Prostate gland (tissue), 2 donors: ENCODE measurements around the gene PRPF18. TPM values are rescaled to one million over a fixed set of nuclear protein-coding genes. Genes with fewer than 3 reads are reported as not detected.
A peak's percentile ranks its signal among the peaks of the same experiment; 100 is the strongest.

Source experiments
- DNase-seq: peaks from one replicate; pipeline ENCODE4 v3.0.0-alpha.2; 2019; ENCODE audit warnings: low spot score
- H3K27ac ChIP-seq, 2 donors: fragments of 200-600 bp; sonication (generic); 2 replicates each; pipeline ENCODE4 v1.5.1; 2017 to 2019
- H3K27me3 ChIP-seq: fragments of 200-600 bp; sonication (generic); replicated peaks from 2 replicates; pipeline ENCODE4 v1.5.1; 2019; ENCODE audit not compliant: insufficient read depth
- H3K36me3 ChIP-seq, 2 donors: fragments of 200-600 bp; sonication (generic); 1 replicate in 1 of 2; 2 replicates in 1 of 2; pipeline versions ENCODE4 v1.5.1 to v1.8.1; 2017 to 2019
- H3K4me1 ChIP-seq: fragments of 200-600 bp; sonication (generic); replicated peaks from 2 replicates; pipeline ENCODE4 v1.5.1; 2019
- H3K4me3 ChIP-seq, 2 donors: fragments of 200-600 bp; sonication (generic); 2 replicates each; pipeline ENCODE4 v1.5.1; 2017 to 2019
- H3K9me3 ChIP-seq: fragments of 200-600 bp; sonication (generic); 2 replicates; pipeline ENCODE4 v1.5.1; 2017
- CTCF ChIP-seq, 4 experiments: fragments of 200-600 bp in 2 of 4; fragments of 450-650 bp in 2 of 4; sonication (generic) in 2 of 4; IDR thresholded peaks; 1 replicate in 3 of 4; 2 replicates in 1 of 4; pipeline ENCODE4 v1.5.1; 2016 to 2019; ENCODE audit warnings: antibody characterized with exemption in 4 of 4, mild to moderate bottlenecking in 2 of 4, moderate library complexity in 2 of 4
- POLR2A ChIP-seq: fragments of 450-650 bp; IDR thresholded peaks from one replicate; pipeline ENCODE4 v1.6.1; 2016; ENCODE audit warnings: antibody characterized with exemption, mild to moderate bottlenecking
- POLR2AphosphoS5 ChIP-seq: sonication (generic); formaldehyde crosslinking; IDR thresholded peaks from one replicate; pipeline ENCODE4 v1.6.1; 2017; ENCODE audit warnings: antibody characterized with exemption
- WGBS: methylation state at CpG from one replicate; pipeline ENCODE4 v1.1.5; 2018; 5-methylcytosine and 5-hydroxymethylcytosine counted together
- intact Hi-C: fragments of 100-400 bp; cut with DNase I; formaldehyde crosslinking; loops from one replicate; pipeline ENCODE4 v1.14.2; 2022
- total RNA-seq, 2 donors: library from RNA; depleted of rRNA; stranded (reverse); fragments of >200 nt; gene quantifications; one replicate each; pipeline ENCODE4 v1.1.0, GENCODE V29; 2016

The PRPF18 gene
- total RNA-seq, 2 donors from 2014 or later: 23.1 to 31.1 TPM

- intact Hi-C loops: loop anchor here (2.0 to 5.0 kb wide), 2 partner anchors 163 to 479 kb away; no protein-coding TSS in a partner anchor
- no peaks in the 10 kb centered on the region for H3K27me3 ChIP-seq
- no peak overlapping the region for H3K4me3 ChIP-seq
- TF ChIP-seq POLR2AphosphoS5 (no peak), CTCF (IDR thresholded peaks at IDR 0.05) (peak in 3 of 4 experiments; percentile 23 to 54 (median 45))
- no peaks in the 10 kb centered on the region for H3K9me3 ChIP-seq
- no peaks in the 10 kb centered on the region for H3K36me3 ChIP-seq
- H3K4me1 ChIP-seq: peaks cover 3% of the 10 kb centered on the region
- no peak overlapping the region for H3K27ac ChIP-seq
- WGBS: 15% methylated on average over 5 of the region's 5 CpGs
- DNase-seq: peak; percentile 9
Measured at GRCh38 chr10:13613519-13613918, 26.8 kb downstream of the PRPF18 start.

- Histone ChIP-seq H3K4me1 (peaks cover 3% of the 10 kb centered on the region), H3K9me3 (no peaks in the 10 kb centered on the region), H3K27ac (no peak overlapping the region), H3K4me3 (no peak overlapping the region), H3K36me3 (no peaks in the 10 kb centered on the region), H3K27me3 (no peaks in the 10 kb centered on the region)
- TF ChIP-seq POLR2AphosphoS5: peak; percentile 56
- no peak for TF ChIP-seq POLR2A
- intact Hi-C loops: loop anchor here (2.0 to 5.0 kb wide), 2 partner anchors 46 to 478 kb away; no protein-coding TSS in a partner anchor
- 41% methylated on average over 8 of the region's 8 CpGs for WGBS
- peak; percentile 40 for DNase-seq
Measured at GRCh38 chr10:13614530-13615332, 28.0 kb downstream of the PRPF18 start.

- 47% methylated on average over 7 of the region's 7 CpGs for WGBS
- DNase-seq: no peak
- no peaks in the 10 kb centered on the region for H3K27me3 ChIP-seq
- H3K36me3 ChIP-seq: no peaks in the 10 kb centered on the region
- intact Hi-C loops: loop anchor here (2.0 kb wide), 1 partner anchor 45 kb away; no protein-coding TSS in a partner anchor
- H3K27ac ChIP-seq: no peak overlapping the region
- no peak overlapping the region for H3K4me3 ChIP-seq
- no peaks in the 10 kb centered on the region for H3K9me3 ChIP-seq
- TF ChIP-seq CTCF (IDR thresholded peaks at IDR 0.05) (no peak), POLR2A (no peak)
- H3K4me1 ChIP-seq: peaks cover 3% of the 10 kb centered on the region
Measured at GRCh38 chr10:13615650-13616300, 29.0 kb downstream of the PRPF18 start.

- DNase-seq: no peak
- H3K9me3 ChIP-seq: no peaks in the 10 kb centered on the region
- TF ChIP-seq CTCF (IDR thresholded peaks at IDR 0.05) (no peak), POLR2A (no peak), POLR2AphosphoS5 (no peak)
- peaks cover 3% of the 10 kb centered on the region for H3K4me1 ChIP-seq
- intact Hi-C loops: no loop called here
- WGBS: 68% methylated on average over 4 of the region's 4 CpGs
- no peaks in the 10 kb centered on the region for H3K36me3 ChIP-seq
- no peak overlapping the region for H3K4me3 ChIP-seq
- no peak overlapping the region for H3K27ac ChIP-seq
- no peaks in the 10 kb centered on the region for H3K27me3 ChIP-seq
Measured at GRCh38 chr10:13617116-13617515, 30.4 kb downstream of the PRPF18 start.

GRCh38 chr10:13621931-13622330 lies 35.2 kb downstream of the PRPF18 start:
- 95% methylated on average over 2 of the region's 2 CpGs for WGBS
- H3K27ac ChIP-seq: no peak overlapping the region
- intact Hi-C loops: no loop called here
- no peaks in the 10 kb centered on the region for H3K4me1 ChIP-seq
- TF ChIP-seq POLR2AphosphoS5 (no peak), POLR2A (no peak), CTCF (IDR thresholded peaks at IDR 0.05) (no peak)
- no peaks in the 10 kb centered on the region for H3K27me3 ChIP-seq
- no peak overlapping the region for H3K4me3 ChIP-seq
- no peak for DNase-seq
- no peaks in the 10 kb centered on the region for H3K9me3 ChIP-seq
- no peaks in the 10 kb centered on the region for H3K36me3 ChIP-seq
